SK-N-SH (cell line): ENCODE measurements around the gene OXT. TPM values are rescaled to one million over a fixed set of nuclear protein-coding genes. Genes with fewer than 3 reads are reported as not detected.

ENCODE experiments used
- CTCF ChIA-PET: fragments of 300-600, 350-600 bp; formaldehyde crosslinking; extraction: SDS; loops from one replicate; lab custom pipeline; 2021; lab: Yijun Ruan, JAX
- POLR2A ChIA-PET: fragments of 350-600 bp; sonication (Branson Sonifier 250); formaldehyde crosslinking; extraction: SDS; loops from one replicate; lab custom pipeline; 2020; ENCODE audit warnings: antibody characterized with exemption, inconsistent platforms; lab: Yijun Ruan, JAX
- DNase-seq: peaks from one replicate; pipeline ENCODE4 v3.0.0; 2012
- H2AFZ ChIP-seq: fragments of 200-600 bp; sonication (generic); 2 replicates; pipeline ENCODE4 v1.8.1; 2016; ENCODE audit warnings: antibody characterized with exemption, mild to moderate bottlenecking, low read depth
- H3F3A ChIP-seq: fragments of 200-600 bp; sonication (generic); replicated peaks from 2 replicates; pipeline ENCODE3; 2016; ENCODE audit warnings: antibody characterized with exemption, mild to moderate bottlenecking; ENCODE audit not compliant: insufficient read depth
- H3K27ac ChIP-seq, 2 experiments: fragments of 200-500 bp in 1 of 2; fragments of 200-600 bp in 1 of 2; sonication (Bioruptor generic) in 1 of 2; sonication (generic), shearing (Covaris generic) in 1 of 2; 2 replicates each; pipeline versions ENCODE4 v1.5.1 to v1.6.1; 2014 to 2016; ENCODE audit warnings: low read depth in 2 of 2, inconsistent platforms in 1 of 2, low read length in 1 of 2, mild to moderate bottlenecking in 1 of 2, mixed read lengths in 1 of 2
- H3K27me3 ChIP-seq: fragments of 200-600 bp; sonication (generic), shearing (Covaris generic); 2 replicates; pipeline ENCODE4 v1.6.1; 2016; ENCODE audit warnings: mixed run types; ENCODE audit not compliant: insufficient read depth
- H3K36me3 ChIP-seq, 2 experiments: fragments of 200-500 bp in 1 of 2; fragments of 200-600 bp in 1 of 2; sonication (Bioruptor generic) in 1 of 2; sonication (generic) in 1 of 2; replicated peaks in 1 of 2; 2 replicates each; pipeline versions ENCODE3 to v1.5.1; 2014 to 2016; ENCODE audit warnings: low read length in 1 of 2, mild to moderate bottlenecking in 1 of 2; ENCODE audit not compliant: insufficient read depth in 2 of 2, control insufficient read depth in 1 of 2
- H3K4me1 ChIP-seq, 2 experiments: fragments of 200-500 bp in 1 of 2; fragments of 200-600 bp in 1 of 2; sonication (Bioruptor generic) in 1 of 2; sonication (generic), shearing (Covaris generic) in 1 of 2; 2 replicates each; pipeline versions ENCODE4 v1.5.1 to v1.6.1; 2014 to 2016; ENCODE audit warnings: low read depth in 1 of 2, low read length in 1 of 2, mixed run types in 1 of 2; ENCODE audit not compliant: insufficient read depth in 2 of 2, control insufficient read depth in 1 of 2
- H3K4me2 ChIP-seq: fragments of 200-600 bp; sonication (generic), shearing (Covaris generic); 2 replicates; pipeline ENCODE4 v1.6.1; 2017; ENCODE audit warnings: mixed run types
- H3K4me3 ChIP-seq, 2 experiments: fragments of 200-500 bp in 1 of 2; fragments of 200-600 bp in 1 of 2; sonication (Bioruptor generic) in 1 of 2; sonication (generic), shearing (Covaris generic) in 1 of 2; 2 replicates each; pipeline versions ENCODE4 v1.5.1 to v1.8.1; 2014 to 2016; ENCODE audit warnings: low read depth in 2 of 2, inconsistent platforms in 1 of 2, low read length in 1 of 2, mild to moderate bottlenecking in 1 of 2, mixed read lengths in 1 of 2, moderate library complexity in 1 of 2
- H3K79me2 ChIP-seq: fragments of 200-600 bp; sonication (generic); 2 replicates; pipeline ENCODE4 v1.8.1; 2017; ENCODE audit warnings: mild to moderate bottlenecking; ENCODE audit not compliant: insufficient read depth
- H3K9ac ChIP-seq: fragments of 200-600 bp; sonication (generic); 2 replicates; pipeline ENCODE4 v1.6.1; 2017; ENCODE audit warnings: mixed run types
- H3K9me2 ChIP-seq: fragments of 200-600 bp; sonication (generic); 2 replicates; pipeline ENCODE4 v1.6.1; 2017; ENCODE audit warnings: mixed run types
- H3K9me3 ChIP-seq: fragments of 200-600 bp; sonication (generic); 2 replicates; pipeline ENCODE4 v1.6.1; 2017; ENCODE audit warnings: mixed run types, mild to moderate bottlenecking, moderate library complexity
- H4K20me1 ChIP-seq: fragments of 200-600 bp; sonication (generic); 2 replicates; pipeline ENCODE4 v1.6.1; 2017; ENCODE audit warnings: mild to moderate bottlenecking, mixed run types; ENCODE audit not compliant: insufficient read depth
- FOXJ3 ChIP-seq: sonication (generic); formaldehyde crosslinking; IDR thresholded peaks from 2 replicates; pipeline ENCODE4 v1.5.1; 2020; ENCODE audit warnings: mild to moderate bottlenecking, missing genetic modification reagents
- FOXM1 ChIP-seq: IDR thresholded peaks from 2 replicates; pipeline ENCODE4 v1.4.0; 2012; ENCODE audit warnings: low read depth, mild to moderate bottlenecking
- GABPA ChIP-seq: IDR thresholded peaks from 2 replicates; pipeline ENCODE4 v1.4.0; 2012; ENCODE audit warnings: low read depth, mild to moderate bottlenecking
- GATA2 ChIP-seq: sonication (generic); formaldehyde crosslinking; IDR thresholded peaks from 2 replicates; pipeline ENCODE4 v1.5.0; 2020; ENCODE audit warnings: mild to moderate bottlenecking, missing genetic modification reagents
- NFIC ChIP-seq: IDR thresholded peaks from 2 replicates; pipeline ENCODE4 v1.4.0; 2012; ENCODE audit warnings: borderline replicate concordance
- SIN3A ChIP-seq: IDR thresholded peaks from 2 replicates; pipeline ENCODE4 v1.6.1; 2012; ENCODE audit warnings: low read depth, mild to moderate bottlenecking, low read length, moderate library complexity, borderline replicate concordance
- TAF1 ChIP-seq: IDR thresholded peaks from 2 replicates; pipeline ENCODE4 v1.6.1; 2012; ENCODE audit warnings: low read depth, mild to moderate bottlenecking, low read length, moderate library complexity, borderline replicate concordance
- TCF12 ChIP-seq: IDR thresholded peaks from 2 replicates; pipeline ENCODE4 v1.4.0; 2012
- TEAD4 ChIP-seq: IDR thresholded peaks from 2 replicates; pipeline ENCODE4 v1.4.0; 2012; ENCODE audit warnings: mild to moderate bottlenecking, borderline replicate concordance; ENCODE audit not compliant: insufficient read depth
- YY1 ChIP-seq: IDR thresholded peaks from 2 replicates; pipeline ENCODE4 v1.4.0; 2012; ENCODE audit warnings: low read depth, mild to moderate bottlenecking
- WGBS: methylation state at CpG from one replicate; pipeline ENCODE4 v1.1.6; 2017; ENCODE audit warnings: low lambda C conversion rate; 5-methylcytosine and 5-hydroxymethylcytosine counted together
- polyA plus RNA-seq, 3 experiments: library from polyadenylated mRNA; depleted of rRNA; stranded (reverse); fragments of >200 nt; gene quantifications; 2 replicates each; pipeline ENCODE4 v1.2.3, GENCODE V29; 2012
- TF ChIP-seq, protein P1 (sequence below): IDR thresholded peaks from 2 replicates; pipeline ENCODE4 v1.6.1; 2012; ENCODE audit warnings: mild to moderate bottlenecking, low read depth, low read length, moderate library complexity
- TF ChIP-seq, protein P2 (sequence below): fragments of 200-600 bp; sonication (generic); IDR thresholded peaks from 2 replicates; pipeline ENCODE4 v1.6.1; 2017; ENCODE audit warnings: antibody characterized with exemption, mild to moderate bottlenecking, moderate library complexity
- TF ChIP-seq, protein P3 (sequence below): IDR thresholded peaks from 2 replicates; pipeline ENCODE4 v1.4.0; 2012; ENCODE audit warnings: low read depth, borderline replicate concordance

The OXT gene
- polyA plus RNA-seq, 1 of the 3 experiments (the other 2 are of a cell fraction), result not detected

GRCh38 chr20:3047486-3048419 is 23.7 kb upstream of the OXT start (continued):
- TF ChIP-seq, protein P1, sequence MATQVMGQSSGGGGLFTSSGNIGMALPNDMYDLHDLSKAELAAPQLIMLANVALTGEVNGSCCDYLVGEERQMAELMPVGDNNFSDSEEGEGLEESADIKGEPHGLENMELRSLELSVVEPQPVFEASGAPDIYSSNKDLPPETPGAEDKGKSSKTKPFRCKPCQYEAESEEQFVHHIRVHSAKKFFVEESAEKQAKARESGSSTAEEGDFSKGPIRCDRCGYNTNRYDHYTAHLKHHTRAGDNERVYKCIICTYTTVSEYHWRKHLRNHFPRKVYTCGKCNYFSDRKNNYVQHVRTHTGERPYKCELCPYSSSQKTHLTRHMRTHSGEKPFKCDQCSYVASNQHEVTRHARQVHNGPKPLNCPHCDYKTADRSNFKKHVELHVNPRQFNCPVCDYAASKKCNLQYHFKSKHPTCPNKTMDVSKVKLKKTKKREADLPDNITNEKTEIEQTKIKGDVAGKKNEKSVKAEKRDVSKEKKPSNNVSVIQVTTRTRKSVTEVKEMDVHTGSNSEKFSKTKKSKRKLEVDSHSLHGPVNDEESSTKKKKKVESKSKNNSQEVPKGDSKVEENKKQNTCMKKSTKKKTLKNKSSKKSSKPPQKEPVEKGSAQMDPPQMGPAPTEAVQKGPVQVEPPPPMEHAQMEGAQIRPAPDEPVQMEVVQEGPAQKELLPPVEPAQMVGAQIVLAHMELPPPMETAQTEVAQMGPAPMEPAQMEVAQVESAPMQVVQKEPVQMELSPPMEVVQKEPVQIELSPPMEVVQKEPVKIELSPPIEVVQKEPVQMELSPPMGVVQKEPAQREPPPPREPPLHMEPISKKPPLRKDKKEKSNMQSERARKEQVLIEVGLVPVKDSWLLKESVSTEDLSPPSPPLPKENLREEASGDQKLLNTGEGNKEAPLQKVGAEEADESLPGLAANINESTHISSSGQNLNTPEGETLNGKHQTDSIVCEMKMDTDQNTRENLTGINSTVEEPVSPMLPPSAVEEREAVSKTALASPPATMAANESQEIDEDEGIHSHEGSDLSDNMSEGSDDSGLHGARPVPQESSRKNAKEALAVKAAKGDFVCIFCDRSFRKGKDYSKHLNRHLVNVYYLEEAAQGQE, result no peak
- TF ChIP-seq TEAD4 (no peak), GABPA (no peak), FOXJ3 (CRISPR knock-in tag) (no peak), TAF1 (no peak), GATA2 (no peak)
- TF ChIP-seq, protein P2, sequence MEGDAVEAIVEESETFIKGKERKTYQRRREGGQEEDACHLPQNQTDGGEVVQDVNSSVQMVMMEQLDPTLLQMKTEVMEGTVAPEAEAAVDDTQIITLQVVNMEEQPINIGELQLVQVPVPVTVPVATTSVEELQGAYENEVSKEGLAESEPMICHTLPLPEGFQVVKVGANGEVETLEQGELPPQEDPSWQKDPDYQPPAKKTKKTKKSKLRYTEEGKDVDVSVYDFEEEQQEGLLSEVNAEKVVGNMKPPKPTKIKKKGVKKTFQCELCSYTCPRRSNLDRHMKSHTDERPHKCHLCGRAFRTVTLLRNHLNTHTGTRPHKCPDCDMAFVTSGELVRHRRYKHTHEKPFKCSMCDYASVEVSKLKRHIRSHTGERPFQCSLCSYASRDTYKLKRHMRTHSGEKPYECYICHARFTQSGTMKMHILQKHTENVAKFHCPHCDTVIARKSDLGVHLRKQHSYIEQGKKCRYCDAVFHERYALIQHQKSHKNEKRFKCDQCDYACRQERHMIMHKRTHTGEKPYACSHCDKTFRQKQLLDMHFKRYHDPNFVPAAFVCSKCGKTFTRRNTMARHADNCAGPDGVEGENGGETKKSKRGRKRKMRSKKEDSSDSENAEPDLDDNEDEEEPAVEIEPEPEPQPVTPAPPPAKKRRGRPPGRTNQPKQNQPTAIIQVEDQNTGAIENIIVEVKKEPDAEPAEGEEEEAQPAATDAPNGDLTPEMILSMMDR, result no peak
- TF ChIP-seq, all 33 proteins: peak for 0

DNA sequence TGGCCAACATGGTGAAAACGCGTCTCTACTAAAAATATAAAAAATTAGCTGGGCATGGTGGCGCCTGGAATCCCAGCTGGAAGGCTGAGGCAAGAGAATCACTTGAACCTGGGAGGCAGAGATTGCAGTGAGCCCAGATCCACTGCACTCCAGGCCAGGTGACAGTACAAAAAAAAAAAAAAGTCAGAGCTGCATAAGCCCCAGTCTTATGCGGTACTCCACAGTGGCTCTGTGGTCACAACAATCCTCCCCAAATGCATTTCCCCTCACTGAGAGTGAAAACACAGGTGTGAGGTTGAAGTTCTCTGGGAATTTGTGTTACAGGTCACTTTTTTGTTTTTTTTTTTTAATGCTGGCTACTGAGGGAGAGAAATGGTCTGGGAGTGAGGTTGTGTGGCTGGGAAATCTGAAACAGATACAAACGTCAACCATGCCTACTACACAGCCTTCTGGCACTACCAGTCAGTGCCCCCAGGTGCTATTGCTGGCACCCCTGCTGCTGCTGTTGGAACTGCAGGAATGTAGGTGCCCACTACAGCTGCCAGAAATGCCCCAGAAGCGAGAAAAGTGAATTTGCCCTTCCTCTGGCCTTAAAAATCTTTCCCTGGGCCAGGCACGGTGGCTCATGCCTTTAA is 19.9 kb upstream of the OXT start:
- peaks cover 0 to 10% of the 10 kb centered on the region in 2 experiments; a peak in 1 of 4 replicates for H3K4me1 ChIP-seq
- TF ChIP-seq NFIC, result no peak
- no peak for TF ChIP-seq SIN3A
- TF ChIP-seq YY1, result no peak
- no peak for TF ChIP-seq FOXM1
- TF ChIP-seq, protein P3, sequence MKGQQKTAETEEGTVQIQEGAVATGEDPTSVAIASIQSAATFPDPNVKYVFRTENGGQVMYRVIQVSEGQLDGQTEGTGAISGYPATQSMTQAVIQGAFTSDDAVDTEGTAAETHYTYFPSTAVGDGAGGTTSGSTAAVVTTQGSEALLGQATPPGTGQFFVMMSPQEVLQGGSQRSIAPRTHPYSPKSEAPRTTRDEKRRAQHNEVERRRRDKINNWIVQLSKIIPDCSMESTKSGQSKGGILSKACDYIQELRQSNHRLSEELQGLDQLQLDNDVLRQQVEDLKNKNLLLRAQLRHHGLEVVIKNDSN, result no peak
- no peak for TF ChIP-seq TCF12
- ChIA-PET POLR2A (interaction anchor here (0.6 kb wide), 1 partner anchor 34 kb away, joined by 3 read pairs; no protein-coding TSS in a partner anchor), CTCF (no interaction called here)
- peaks cover 7% of the 10 kb centered on the region for H3F3A ChIP-seq
- 83% methylated on average over 7 of the region's 7 CpGs for WGBS
- no peaks in the 10 kb centered on the region for H3K27me3 ChIP-seq
- H3K4me2 ChIP-seq, result no peak overlapping the region
- H3K4me3 ChIP-seq, result no peak overlapping the region
- H2AFZ ChIP-seq, result no peak overlapping the region
- no peak for DNase-seq
- no peaks in the 10 kb centered on the region for H3K9me3 ChIP-seq
- H3K79me2 ChIP-seq, result peaks cover 16% of the 10 kb centered on the region
- H4K20me1 ChIP-seq, result 0 out of 2 replicates have a peak, but pooled peaks cover 5% of the 10 kb centered on the region
- peaks cover 12 to 27% of the 10 kb centered on the region in 2 experiments for H3K36me3 ChIP-seq
- H3K27ac ChIP-seq, result no peak overlapping the region
- H3K9me2 ChIP-seq, result no peaks in the 10 kb centered on the region
- no peak overlapping the region for H3K9ac ChIP-seq
